Hematopoietic multipotent progenitor cell treated with erythropoietin and hydrocortisone succinate and interleukin-3 and kit ligand, for 17 days (in vitro differentiated cells): ENCODE measurements around the gene CNOT9.

ENCODE experiments used
- DNase-seq: peaks from one replicate; pipeline ENCODE4 v3.0.0-alpha.2; 2015; ENCODE audit warnings: low spot score

Gene CNOT9

DNA sequence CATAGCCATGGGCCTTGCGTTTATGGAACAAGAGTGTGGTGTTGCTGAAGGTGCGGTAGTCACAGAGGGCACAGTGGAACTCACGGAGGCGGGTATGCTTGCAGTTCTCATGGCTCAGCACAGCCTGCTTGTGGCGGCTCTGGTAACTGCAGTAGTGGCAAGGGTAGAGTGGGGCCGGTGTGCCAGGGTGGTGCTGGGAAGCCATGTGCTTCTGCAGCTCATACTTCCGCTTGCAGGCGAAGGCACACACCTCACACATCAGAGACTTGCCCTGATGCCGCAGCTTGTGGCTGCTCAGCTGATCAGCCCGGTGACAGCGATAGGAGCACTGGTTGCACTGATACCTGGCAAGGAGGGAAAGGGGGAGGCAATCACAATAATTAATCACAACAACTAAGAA lies 76.1 kb downstream of the CNOT9 start:
- no peak for DNase-seq

DNA sequence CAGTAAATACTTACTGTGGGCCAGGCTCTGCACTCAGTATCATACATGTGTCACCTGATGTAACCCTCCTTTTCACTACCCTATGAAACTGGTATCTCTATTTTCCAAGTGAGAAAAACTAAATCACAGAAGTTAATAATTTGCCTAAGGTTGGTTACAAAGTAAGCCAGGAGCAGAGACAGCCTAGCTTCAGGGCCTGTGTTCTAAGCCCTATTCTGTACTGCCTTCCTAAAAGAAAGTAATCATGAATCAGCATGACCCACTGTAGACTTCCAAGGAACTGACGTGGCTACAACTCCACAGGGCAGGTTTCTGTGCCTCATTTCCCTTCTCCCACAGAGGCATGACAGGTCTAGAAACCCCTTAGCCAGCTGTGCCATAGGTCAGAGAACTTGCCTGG lies 76.5 kb downstream of the CNOT9 start:
- no peak for DNase-seq
